ENCODE data around the gene TENM3.

DNA sequence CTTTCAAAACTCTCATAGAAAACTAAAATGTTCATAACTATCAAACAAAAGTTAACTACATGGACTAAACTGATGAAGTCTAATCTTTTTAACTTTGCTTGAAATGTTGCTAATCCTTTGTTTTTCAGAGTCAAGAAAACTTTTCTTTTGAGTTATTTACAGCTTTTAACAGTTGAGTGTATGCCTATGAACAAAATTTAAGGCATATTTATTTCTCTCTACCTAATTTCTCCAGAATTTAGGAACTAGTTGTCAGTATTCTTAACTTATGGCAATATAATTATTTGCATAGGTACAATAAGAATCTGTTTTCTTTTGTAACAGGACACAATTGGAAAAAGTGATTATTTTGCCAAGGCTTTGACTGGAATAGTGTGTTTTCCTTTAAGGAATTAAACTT is 23.8 kb downstream of the TENM3 start:
- no peak for TF ChIP-seq CTCF (IDR thresholded peaks at IDR 0.05)
- no peak for TF ChIP-seq ZNF121 (CRISPR knock-in tag; IDR thresholded peaks at IDR 0.05)
